Liver (tissue), 9 donors: ENCODE results near the gene THSD4. TPM values are rescaled to one million over a fixed set of nuclear protein-coding genes. Genes with fewer than 3 reads are reported as not detected.

Source experiments
- DNase-seq: peaks from one replicate; pipeline ENCODE4 v3.0.0-alpha.2; 2017; ENCODE audit warnings: low spot score
- H3K27ac ChIP-seq, 2 donors: one replicate each; pipeline ENCODE4 v1.7.0; 2013; ENCODE audit warnings: inconsistent platforms in 2 of 2, low read length in 2 of 2, control low read depth in 1 of 2, low read depth in 1 of 2, mild to moderate bottlenecking in 1 of 2
- H3K27me3 ChIP-seq, 4 donors: one replicate each; pipeline versions ENCODE4 v1.6.1 to v1.7.0; 2013; ENCODE audit warnings: low read length in 3 of 4, inconsistent platforms in 1 of 4, mild to moderate bottlenecking in 1 of 4, moderate library complexity in 1 of 4; ENCODE audit not compliant: control insufficient read depth in 4 of 4, insufficient read depth in 4 of 4
- H3K36me3 ChIP-seq, 4 donors: one replicate each; pipeline versions ENCODE4 v1.6.1 to v1.7.0; 2013; ENCODE audit warnings: low read length in 3 of 4, mild to moderate bottlenecking in 3 of 4, low read depth in 1 of 4, moderate library complexity in 1 of 4; ENCODE audit not compliant: control insufficient read depth in 4 of 4, insufficient read depth in 3 of 4
- H3K4me1 ChIP-seq, 4 donors: one replicate each; pipeline versions ENCODE4 v1.6.1 to v1.7.0; 2013; ENCODE audit warnings: low read length in 3 of 4, mild to moderate bottlenecking in 3 of 4, moderate library complexity in 1 of 4; ENCODE audit not compliant: control insufficient read depth in 4 of 4, insufficient read depth in 4 of 4
- H3K4me3 ChIP-seq, 3 donors: one replicate each; pipeline versions ENCODE4 v1.6.1 to v1.7.0; 2013; ENCODE audit warnings: low read length in 3 of 3, control low read depth in 1 of 3, low read depth in 1 of 3, mild to moderate bottlenecking in 1 of 3
- H3K9ac ChIP-seq, 2 donors: one replicate each; pipeline ENCODE4 v1.7.0; 2013; ENCODE audit warnings: low read length in 2 of 2, mild to moderate bottlenecking in 2 of 2, moderate library complexity in 2 of 2, control low read depth in 1 of 2, low read depth in 1 of 2
- H3K9me3 ChIP-seq, 4 donors: one replicate each; pipeline versions ENCODE4 v1.6.1 to v1.7.0; 2013; ENCODE audit warnings: low read length in 3 of 4; ENCODE audit not compliant: control insufficient read depth in 4 of 4
- ATF3 ChIP-seq: IDR thresholded peaks from 2 replicates; pipeline ENCODE4 v1.6.1; 2016; ENCODE audit warnings: antibody characterized with exemption
- EGR1 ChIP-seq, 2 donors: IDR thresholded peaks; 2 replicates each; pipeline ENCODE4 v1.6.1; 2016 to 2018; ENCODE audit warnings: antibody characterized with exemption in 2 of 2, low read depth in 2 of 2
- FOXA1 ChIP-seq: IDR thresholded peaks from 2 replicates; pipeline ENCODE4 v1.6.1; 2016; ENCODE audit warnings: antibody characterized with exemption
- FOXA2 ChIP-seq: IDR thresholded peaks from 2 replicates; pipeline ENCODE4 v1.6.1; 2016; ENCODE audit warnings: antibody characterized with exemption
- GABPA ChIP-seq, 2 donors: IDR thresholded peaks in 1 of 2; conservative IDR thresholded peaks in 1 of 2; 2 replicates each; pipeline ENCODE4 v1.6.1; 2016; ENCODE audit warnings: antibody characterized with exemption in 2 of 2, mild to moderate bottlenecking in 1 of 2, moderate library complexity in 1 of 2
- HNF4A ChIP-seq, 2 donors: conservative IDR thresholded peaks; 2 replicates each; pipeline ENCODE4 v1.6.1; 2016; ENCODE audit warnings: antibody characterized with exemption in 2 of 2, mild to moderate bottlenecking in 2 of 2
- HNF4G ChIP-seq: IDR thresholded peaks from 2 replicates; pipeline ENCODE4 v1.6.1; 2016; ENCODE audit warnings: antibody characterized with exemption
- MAX ChIP-seq: IDR thresholded peaks from 2 replicates; pipeline ENCODE4 v1.6.1; 2016; ENCODE audit warnings: antibody characterized with exemption
- NR2F2 ChIP-seq: IDR thresholded peaks from 2 replicates; pipeline ENCODE4 v1.6.1; 2016; ENCODE audit warnings: antibody characterized with exemption
- RAD21 ChIP-seq, 2 donors: IDR thresholded peaks; 2 replicates each; pipeline ENCODE4 v1.6.1; 2016; ENCODE audit warnings: antibody characterized with exemption in 2 of 2, mild to moderate bottlenecking in 2 of 2
- REST ChIP-seq: IDR thresholded peaks from 2 replicates; pipeline ENCODE4 v1.6.1; 2016; ENCODE audit warnings: antibody characterized with exemption, mild to moderate bottlenecking
- RXRA ChIP-seq, 2 donors: IDR thresholded peaks; 2 replicates each; pipeline ENCODE4 v1.6.1; 2017 to 2018; ENCODE audit warnings: antibody characterized with exemption in 2 of 2, mild to moderate bottlenecking in 1 of 2
- SP1 ChIP-seq: IDR thresholded peaks from 2 replicates; pipeline ENCODE4 v1.6.1; 2018; ENCODE audit warnings: antibody characterized with exemption, mild to moderate bottlenecking
- YY1 ChIP-seq: IDR thresholded peaks from 2 replicates; pipeline ENCODE4 v1.6.1; 2016; ENCODE audit warnings: antibody characterized with exemption, mild to moderate bottlenecking
- ZBTB33 ChIP-seq: IDR thresholded peaks from 2 replicates; pipeline ENCODE4 v1.6.1; 2016; ENCODE audit warnings: antibody characterized with exemption
- WGBS: extraction: QIAGEN DNeasy Blood & Tissue Kit; methylation state at CpG from one replicate; pipeline ENCODE4 v1.1.7; 2013; 5-methylcytosine and 5-hydroxymethylcytosine counted together
- polyA plus RNA-seq, 2 donors: library from polyadenylated mRNA; stranded (reverse) in 1 of 2; unstranded in 1 of 2; fragments of 200-250 nt in 1 of 2; fragments of >200 nt in 1 of 2; fragmentation: Nextera tagmentation in 1 of 2; extraction: Ambion mirVana in 1 of 2; gene quantifications; one replicate each; pipeline versions ENCODE4 v1.2.1 to v1.2.3, GENCODE V29; 2013 to 2015
- total RNA-seq, 2 donors: library from RNA; depleted of rRNA; stranded (reverse); fragments of >200 nt; gene quantifications; one replicate each; pipeline ENCODE4 v1.2.3, GENCODE V29; 2014
- donor health status: healthy.
- donor health status: healthy.
- donor health status: healthy.
- donor health status: healthy.
- donor health status: healthy.

Gene THSD4
- total and polyA plus RNA-seq, 4 donors: 0.23 to 11.5 (median 1.9) TPM

GRCh38 chr15:71782422-71783165, 667.3 kb downstream of the THSD4 start:
- H3K9me3 ChIP-seq: no peaks in the 10 kb centered on the region
- 81% methylated on average over 10 of the region's 10 CpGs for WGBS
- no peak overlapping the region for H3K4me3 ChIP-seq
- DNase-seq: no peak
- no peaks in the 10 kb centered on the region for H3K4me1 ChIP-seq
- H3K36me3 ChIP-seq: peaks cover 0 to 3% (median 0%) of the 10 kb centered on the region in 4 donors
- TF ChIP-seq GABPA (IDR thresholded peaks at IDR 0.05 in 1 of 2, conservative IDR thresholded peaks at IDR 0.05 in 1 of 2) (no peak), RAD21 (IDR thresholded peaks at IDR 0.05) (no peak), RXRA (IDR thresholded peaks at IDR 0.05) (no peak), NR2F2 (no peak), REST (no peak), SP1 (no peak)
- no peak overlapping the region for H3K27ac ChIP-seq
- no peak overlapping the region for H3K9ac ChIP-seq
- H3K27me3 ChIP-seq: no peaks in the 10 kb centered on the region

- no peak overlapping the region for H3K27ac ChIP-seq
- peaks cover 0 to 2% (median 0%) of the 10 kb centered on the region in 4 donors for H3K36me3 ChIP-seq
- TF ChIP-seq ZBTB33 (no peak), FOXA2 (no peak), EGR1 (IDR thresholded peaks at IDR 0.05; ENCODE audit: low read depth in 2 of 2) (no peak), FOXA1 (no peak), SP1 (no peak)
- H3K27me3 ChIP-seq: no peaks in the 10 kb centered on the region
- H3K4me1 ChIP-seq: no peaks in the 10 kb centered on the region
- DNase-seq: no peak
- no peaks in the 10 kb centered on the region for H3K9me3 ChIP-seq
- H3K4me3 ChIP-seq: no peak overlapping the region
- H3K9ac ChIP-seq: no peak overlapping the region
- WGBS: 70% methylated on average over 6 of the region's 6 CpGs
Measured at GRCh38 chr15:71784719-71785118, 669.4 kb downstream of the THSD4 start.

GRCh38 chr15:71785996-71786395, 670.7 kb downstream of the THSD4 start:
- Histone ChIP-seq H3K27me3 (no peaks in the 10 kb centered on the region), H3K9ac (no peak overlapping the region), H3K27ac (no peak overlapping the region), H3K4me1 (no peaks in the 10 kb centered on the region), H3K4me3 (no peak overlapping the region), H3K36me3 (peaks cover 0 to 2% (median 0%) of the 10 kb centered on the region in 4 donors), H3K9me3 (no peaks in the 10 kb centered on the region)
- 90% methylated on average over 2 of the region's 2 CpGs for WGBS
- no peak for DNase-seq
- TF ChIP-seq NR2F2 (no peak), HNF4G (no peak), MAX (no peak), ZBTB33 (no peak), HNF4A (conservative IDR thresholded peaks at IDR 0.05) (no peak), EGR1 (IDR thresholded peaks at IDR 0.05; ENCODE audit: low read depth in 2 of 2) (no peak), YY1 (no peak), ATF3 (no peak), SP1 (no peak), REST (no peak), RXRA (IDR thresholded peaks at IDR 0.05) (no peak), RAD21 (IDR thresholded peaks at IDR 0.05) (no peak), FOXA1 (no peak)
